Activated CD4-positive, alpha-beta T cell treated with anti-CD3 and anti-CD28 coated beads, Interleukin-2, amount 50 U/mL, for 4 hours (primary cell): ENCODE data around the gene KCNK6.

Experiments
- DNase-seq, 2 experiments: peaks; one replicate each; pipeline ENCODE4 v3.0.0-alpha.2; 2020

Gene KCNK6

GRCh38 chr19:38319421-38320258 is at the start of gene KCNK6:
KCNK6 (plus strand) TSS chr19:38319845; CDS start chr19:38319951, 106 bp downstream.
- DNase-seq: peak; percentile 31 to 42

GRCh38 chr19:38270587-38271167 is 49.0 kb upstream of the KCNK6 start:
- DNase-seq: no peak

- DNase-seq: no peak
Measured at GRCh38 chr19:38273499-38273898, 46.1 kb upstream of the KCNK6 start.

- DNase-seq: no peak
Measured at GRCh38 chr19:38274739-38275138, 44.9 kb upstream of the KCNK6 start.

GRCh38 chr19:38276942-38277517 is 42.6 kb upstream of the KCNK6 start:
- DNase-seq: no peak

- no peak for DNase-seq
Measured at GRCh38 chr19:38277549-38277948, 42.1 kb upstream of the KCNK6 start.

- DNase-seq: no peak
Measured at GRCh38 chr19:38277969-38278680, 41.5 kb upstream of the KCNK6 start.

- no peak for DNase-seq
Measured at GRCh38 chr19:38278751-38279150, 40.9 kb upstream of the KCNK6 start.

GRCh38 chr19:38280030-38280921 is 39.4 kb upstream of the KCNK6 start:
- DNase-seq: no peak

- no peak for DNase-seq
Measured at GRCh38 chr19:38281811-38282566, 37.7 kb upstream of the KCNK6 start.

- no peak for DNase-seq
Measured at GRCh38 chr19:38283271-38283670, 36.4 kb upstream of the KCNK6 start.

GRCh38 chr19:38284422-38284821 is 35.2 kb upstream of the KCNK6 start:
- DNase-seq: no peak

GRCh38 chr19:38285567-38285966 is 34.1 kb upstream of the KCNK6 start:
- no peak for DNase-seq

GRCh38 chr19:38287604-38288003 is 32.0 kb upstream of the KCNK6 start:
- DNase-seq: no peak

- DNase-seq: no peak
Measured at GRCh38 chr19:38288123-38288855, 31.4 kb upstream of the KCNK6 start.

- no peak for DNase-seq
Measured at GRCh38 chr19:38289955-38290354, 29.7 kb upstream of the KCNK6 start.

- DNase-seq: no peak
Measured at GRCh38 chr19:38290631-38291147, 29.0 kb upstream of the KCNK6 start.

- no peak for DNase-seq
Measured at GRCh38 chr19:38291855-38292254, 27.8 kb upstream of the KCNK6 start.

- no peak for DNase-seq
Measured at GRCh38 chr19:38293281-38293680, 26.4 kb upstream of the KCNK6 start.

GRCh38 chr19:38294090-38294489 is 25.6 kb upstream of the KCNK6 start:
- DNase-seq: no peak
